ENCODE data around the gene IL21R. TPM values are rescaled to one million over a fixed set of nuclear protein-coding genes. Genes with fewer than 3 reads are reported as not detected.

IL21R gene
- total RNA-seq, 1 experiment from 2014 or later = 0.33 TPM

DNA sequence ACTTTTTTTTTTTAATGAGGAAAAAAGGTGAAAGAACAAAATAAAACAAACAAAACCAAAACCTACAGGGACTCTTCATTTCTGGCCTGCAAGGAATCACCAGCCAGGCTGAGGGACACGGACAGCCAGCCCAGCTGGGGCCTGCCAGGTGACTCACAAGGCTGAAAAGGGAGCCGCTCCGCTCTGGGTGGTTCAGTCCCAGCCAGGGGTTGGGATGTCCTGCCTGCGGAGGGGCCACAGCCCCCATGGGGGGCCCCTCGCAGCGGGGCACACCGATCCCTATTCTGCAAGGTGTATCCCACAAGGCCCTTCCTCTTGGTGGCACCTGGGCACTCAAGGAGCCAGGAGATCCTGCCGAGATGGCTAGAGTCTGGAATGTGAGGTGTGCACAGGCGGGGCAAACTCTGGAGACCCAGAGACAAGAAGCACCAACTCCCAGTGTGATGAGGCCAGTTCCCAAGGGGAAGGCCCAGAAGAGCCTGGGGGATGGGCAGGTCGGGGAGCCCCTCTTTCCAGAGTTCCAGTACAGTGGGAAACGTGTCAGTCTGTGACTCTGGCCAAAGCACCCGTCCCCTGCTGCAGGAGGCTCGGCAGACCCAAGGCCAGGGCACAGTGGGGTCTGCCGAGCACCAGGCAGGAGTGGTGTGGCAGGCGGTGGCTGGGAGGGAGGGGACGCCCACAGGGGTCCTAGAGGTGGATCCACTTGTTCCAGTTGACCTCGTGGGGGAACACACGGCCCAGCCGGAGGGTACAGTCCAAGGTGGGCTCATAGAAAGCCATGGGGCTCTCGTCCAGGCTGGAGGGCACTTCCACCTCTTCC lies 58.9 kb downstream of the IL21R start:
- no peaks in the 10 kb centered on the region for H3K9me3 ChIP-seq
- H3K4me3 ChIP-seq = no peak overlapping the region
- no peak for DNase-seq
- no peaks in the 10 kb centered on the region for H3K27me3 ChIP-seq
- H3K36me3 ChIP-seq = peaks cover 63% of the 10 kb centered on the region

DNA sequence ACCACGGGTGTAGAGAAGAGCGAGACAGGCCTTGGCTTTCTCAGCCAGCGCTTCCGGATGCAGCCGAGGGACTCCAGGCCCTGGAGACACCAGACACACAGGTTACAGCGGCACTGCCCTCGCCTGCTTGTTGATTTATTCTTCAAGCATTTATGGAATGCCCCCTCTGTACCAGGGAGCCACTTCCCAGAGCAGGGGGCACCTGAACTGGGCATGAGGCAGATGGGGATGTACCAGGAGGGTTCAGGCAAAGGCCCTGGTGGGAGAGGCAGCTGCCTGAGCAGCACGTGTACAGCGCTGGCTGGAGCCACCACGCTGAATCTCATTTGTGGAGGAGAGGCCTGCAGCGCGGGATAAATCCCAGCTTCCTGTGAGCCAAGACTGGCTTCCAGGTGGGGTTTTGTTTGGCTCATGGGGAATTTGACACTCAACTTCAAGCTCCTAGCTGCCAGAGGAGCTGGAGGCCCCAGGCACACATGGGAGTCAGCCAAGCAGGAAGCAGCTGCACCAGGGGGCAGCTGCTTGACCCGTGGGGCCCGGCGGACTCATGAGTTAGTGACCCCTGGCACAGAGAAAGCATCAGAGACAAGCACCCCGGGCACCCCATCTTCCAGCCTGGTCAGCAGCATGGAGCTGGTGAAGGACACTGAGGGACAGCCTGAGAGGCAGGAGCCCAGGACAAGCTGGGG lies 59.7 kb downstream of the IL21R start:
- Histone ChIP-seq H3K9me3 (no peaks in the 10 kb centered on the region), H3K27me3 (no peaks in the 10 kb centered on the region), H3K4me3 (no peak overlapping the region), H3K36me3 (peaks cover 71% of the 10 kb centered on the region)
- DNase-seq = no peak

DNA sequence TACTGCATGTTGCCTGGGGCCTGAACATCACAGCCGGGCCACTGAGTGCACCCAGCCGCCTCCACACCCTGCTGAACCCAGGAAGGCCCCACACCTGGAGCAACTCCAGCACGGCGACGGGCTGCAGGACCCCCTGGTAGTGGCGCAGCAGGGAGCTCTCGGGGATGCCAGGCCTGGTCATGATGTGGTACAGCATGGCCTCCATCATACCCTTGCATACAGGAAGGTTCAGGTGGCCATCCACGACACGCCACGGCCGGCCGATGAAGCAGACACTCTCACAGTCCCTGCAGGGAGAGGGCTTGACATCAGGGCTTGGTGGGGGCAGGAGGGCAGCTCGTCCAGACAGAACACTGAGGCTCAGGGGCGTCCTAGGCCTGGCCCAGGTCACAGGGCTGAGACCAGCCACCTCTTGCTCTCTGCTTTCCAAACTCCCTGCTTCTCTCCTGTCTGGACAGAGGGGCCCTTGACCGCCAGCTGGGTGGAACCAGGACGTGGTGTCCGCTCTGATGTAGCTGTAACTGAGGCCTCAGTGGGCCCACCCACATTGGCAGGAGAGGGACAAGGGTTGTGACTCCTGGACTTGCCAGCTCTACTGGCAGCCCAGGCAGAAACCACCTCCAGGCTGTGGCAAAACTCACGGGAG lies 60.3 kb downstream of the IL21R start:
- DNase-seq = no peak
- peaks cover 78% of the 10 kb centered on the region for H3K36me3 ChIP-seq
- no peaks in the 10 kb centered on the region for H3K9me3 ChIP-seq
- H3K4me3 ChIP-seq = no peak overlapping the region
- H3K27me3 ChIP-seq = no peaks in the 10 kb centered on the region

DNA sequence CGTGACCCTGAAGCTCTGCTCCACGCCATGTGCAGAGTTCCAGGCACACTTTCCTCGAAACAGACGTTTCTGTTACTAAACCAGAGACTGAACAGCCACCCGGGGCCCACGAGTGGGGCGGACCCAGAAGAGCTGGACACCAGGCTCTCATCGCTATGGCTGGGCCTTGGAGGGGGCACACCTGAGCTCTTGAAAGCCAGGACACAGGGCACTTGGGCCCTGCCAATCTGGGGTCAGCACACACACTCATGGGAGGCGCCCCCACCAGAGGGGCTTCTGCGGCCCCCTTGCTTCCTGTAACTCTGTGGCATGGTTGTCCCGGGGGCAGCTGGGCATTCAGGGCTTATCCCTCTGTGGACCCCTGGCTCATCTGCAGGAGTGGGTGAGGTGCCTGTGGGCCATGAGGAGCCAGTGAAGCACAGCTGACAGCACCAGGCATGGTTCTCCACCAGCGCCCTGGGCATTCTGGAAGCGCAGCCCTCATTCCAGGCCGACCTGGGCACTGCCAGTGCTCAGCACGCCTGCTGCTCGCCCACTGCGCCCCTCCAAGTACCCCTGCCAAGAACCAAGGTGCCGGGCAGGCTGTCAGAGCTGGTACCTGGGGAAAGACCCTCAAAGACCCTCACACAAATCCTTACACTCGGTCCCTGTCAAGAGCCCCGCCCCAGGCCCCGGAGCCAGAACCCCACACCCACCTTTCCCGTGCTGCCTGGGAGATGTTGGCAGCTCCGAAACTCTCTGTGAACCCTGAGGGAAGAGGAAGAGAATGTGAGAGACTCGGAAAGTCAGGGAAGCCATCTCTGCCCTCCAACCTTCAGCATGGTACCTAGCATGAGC lies 61.1 kb downstream of the IL21R start:
- Histone ChIP-seq H3K27me3 (no peaks in the 10 kb centered on the region), H3K4me3 (no peak overlapping the region), H3K9me3 (no peaks in the 10 kb centered on the region), H3K36me3 (peaks cover 85% of the 10 kb centered on the region)
- DNase-seq = no peak

DNA sequence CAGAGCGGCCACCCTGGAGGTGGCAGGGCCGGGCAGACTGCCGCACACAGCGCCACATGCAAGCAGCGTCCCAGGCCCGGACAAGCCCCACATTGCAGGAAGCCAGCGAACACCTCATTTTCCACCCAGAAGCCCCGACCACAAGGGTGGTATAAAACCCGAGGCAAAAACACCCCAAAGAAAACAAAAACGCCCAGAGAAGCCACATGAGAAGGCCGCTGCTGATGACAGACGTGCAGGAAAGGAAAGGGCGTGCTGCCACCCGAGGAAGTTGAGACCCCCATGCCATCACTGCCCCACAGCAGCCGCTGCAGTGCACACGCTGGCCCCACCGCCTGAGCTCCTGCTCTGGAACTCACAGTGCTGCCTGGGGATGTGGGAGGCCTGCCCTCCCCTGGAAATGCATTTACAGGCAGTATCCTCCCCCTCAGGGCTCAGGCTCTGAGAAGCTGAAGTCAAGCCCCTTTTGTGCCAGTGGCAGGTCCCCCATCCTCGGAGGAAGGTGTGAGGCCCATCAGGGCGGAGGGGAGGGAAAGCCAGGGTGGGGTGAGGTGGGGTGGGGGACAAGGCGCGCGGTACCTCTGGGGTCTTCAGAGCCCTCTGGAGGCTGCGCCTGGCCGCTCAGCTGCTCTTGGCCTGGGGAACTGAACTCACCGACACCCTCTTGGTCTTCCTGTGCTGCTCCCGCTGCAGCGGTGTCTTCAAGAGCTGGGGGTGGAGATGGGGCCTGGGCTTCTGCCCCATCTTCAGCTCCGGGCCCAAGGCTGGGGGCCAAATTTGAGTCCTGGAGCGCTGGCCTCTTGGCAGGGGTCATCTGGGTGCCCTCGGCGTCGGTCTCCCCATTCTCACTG lies 62.0 kb downstream of the IL21R start:
- no peak for DNase-seq
- Histone ChIP-seq H3K27me3 (no peaks in the 10 kb centered on the region), H3K4me3 (no peak overlapping the region), H3K9me3 (no peaks in the 10 kb centered on the region), H3K36me3 (peaks cover 92% of the 10 kb centered on the region)

DNA sequence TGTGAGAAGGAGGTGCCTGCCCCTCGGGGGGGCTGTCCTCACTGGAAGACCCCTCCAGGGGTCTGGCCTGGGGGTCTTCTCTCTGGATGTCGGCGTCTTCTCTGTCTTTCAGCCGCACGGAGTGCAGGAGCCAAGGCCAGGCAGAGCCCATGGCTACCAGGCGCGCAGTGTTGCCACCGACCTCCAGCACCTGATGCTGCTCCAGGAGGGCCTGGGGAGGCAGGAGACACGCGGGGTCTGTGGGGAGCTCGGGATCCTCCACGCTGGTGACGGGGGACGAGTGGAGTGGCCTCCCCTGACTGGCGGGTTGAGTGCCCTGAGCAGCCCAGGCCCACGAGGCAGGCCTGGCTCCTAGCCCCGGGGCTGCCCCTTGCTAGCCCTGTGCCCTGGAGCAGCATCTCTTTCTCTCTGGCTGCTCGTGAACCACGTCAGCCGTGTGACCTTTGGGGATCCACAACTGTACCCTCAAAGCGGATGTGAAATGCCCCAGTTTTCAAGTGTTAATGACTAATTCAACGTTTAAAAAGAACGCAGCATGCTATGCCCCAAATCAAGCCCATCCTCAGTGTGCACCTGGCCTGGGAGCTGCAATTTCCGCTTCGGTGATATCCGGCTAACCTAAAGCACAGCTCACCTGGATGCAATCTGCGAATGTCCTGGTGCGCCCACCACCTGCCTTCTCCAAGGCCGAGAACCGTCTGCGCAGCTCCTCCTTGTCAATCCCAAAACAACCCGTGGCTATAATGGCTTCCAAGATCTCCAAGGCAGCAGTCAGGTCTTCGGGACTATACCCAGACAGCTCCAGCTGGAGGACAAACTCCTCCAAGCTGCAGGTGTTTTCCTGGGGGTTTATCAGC lies 62.9 kb downstream of the IL21R start:
- no peak overlapping the region for H3K4me3 ChIP-seq
- H3K27me3 ChIP-seq = no peaks in the 10 kb centered on the region
- H3K36me3 ChIP-seq = peaks cover 96% of the 10 kb centered on the region
- H3K9me3 ChIP-seq = no peaks in the 10 kb centered on the region
- no peak for DNase-seq

DNA sequence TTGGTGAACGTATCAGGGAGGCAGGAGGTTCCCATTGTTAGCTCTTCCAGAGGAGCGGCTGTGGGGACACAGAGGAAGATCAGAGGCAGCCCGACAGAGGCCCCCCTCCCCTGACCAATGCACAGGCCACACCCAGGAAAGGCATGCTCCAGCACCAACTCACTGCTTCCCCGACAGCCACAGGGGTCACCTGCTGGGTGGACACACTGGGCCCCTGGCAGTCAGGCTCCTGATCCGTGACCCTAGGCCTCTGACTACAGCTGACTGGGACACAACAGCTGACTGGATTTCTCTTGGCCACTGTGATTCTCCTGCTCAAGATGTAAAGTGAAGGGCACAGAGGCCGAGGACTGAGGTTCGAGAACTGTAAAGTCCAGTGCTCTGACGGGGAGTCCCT lies 63.5 kb downstream of the IL21R start:
- Histone ChIP-seq H3K9me3 (no peaks in the 10 kb centered on the region), H3K27me3 (no peaks in the 10 kb centered on the region), H3K36me3 (peaks cover 98% of the 10 kb centered on the region), H3K4me3 (no peak overlapping the region)
- DNase-seq = no peak

DNA sequence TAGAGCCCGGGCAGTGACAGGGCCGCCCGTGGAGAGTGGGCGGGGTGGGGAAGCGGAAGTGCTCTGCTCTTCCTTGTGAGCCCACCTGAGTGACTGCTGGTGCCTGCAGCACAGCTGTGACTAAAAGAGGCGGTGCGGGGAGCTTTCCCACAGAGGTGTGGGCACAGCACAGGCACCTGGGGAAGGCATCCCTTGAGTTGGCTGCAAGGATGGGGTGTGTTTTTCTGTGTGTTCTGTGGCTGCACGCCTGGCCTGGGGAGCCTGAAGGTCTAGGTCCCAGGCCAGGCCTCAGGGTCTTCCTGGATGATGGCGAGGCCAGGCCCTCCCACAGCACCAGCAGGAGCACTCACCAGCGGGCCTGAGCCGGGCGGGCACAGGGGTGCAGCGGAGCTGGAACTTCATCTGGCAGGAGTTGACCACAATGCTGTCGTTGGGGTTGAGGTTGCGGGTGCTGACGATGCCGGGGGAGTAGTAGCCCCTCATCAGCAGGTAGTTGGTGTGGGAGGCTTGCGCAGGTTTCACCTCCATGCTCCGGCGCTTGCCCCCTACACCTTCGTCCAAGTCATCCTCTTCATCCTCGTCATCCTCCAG lies 67.1 kb downstream of the IL21R start:
- DNase-seq = no peak
- H3K27me3 ChIP-seq = no peaks in the 10 kb centered on the region
- H3K36me3 ChIP-seq = peaks cover 94% of the 10 kb centered on the region
- H3K4me3 ChIP-seq = no peak overlapping the region
- H3K9me3 ChIP-seq = no peaks in the 10 kb centered on the region

DNA sequence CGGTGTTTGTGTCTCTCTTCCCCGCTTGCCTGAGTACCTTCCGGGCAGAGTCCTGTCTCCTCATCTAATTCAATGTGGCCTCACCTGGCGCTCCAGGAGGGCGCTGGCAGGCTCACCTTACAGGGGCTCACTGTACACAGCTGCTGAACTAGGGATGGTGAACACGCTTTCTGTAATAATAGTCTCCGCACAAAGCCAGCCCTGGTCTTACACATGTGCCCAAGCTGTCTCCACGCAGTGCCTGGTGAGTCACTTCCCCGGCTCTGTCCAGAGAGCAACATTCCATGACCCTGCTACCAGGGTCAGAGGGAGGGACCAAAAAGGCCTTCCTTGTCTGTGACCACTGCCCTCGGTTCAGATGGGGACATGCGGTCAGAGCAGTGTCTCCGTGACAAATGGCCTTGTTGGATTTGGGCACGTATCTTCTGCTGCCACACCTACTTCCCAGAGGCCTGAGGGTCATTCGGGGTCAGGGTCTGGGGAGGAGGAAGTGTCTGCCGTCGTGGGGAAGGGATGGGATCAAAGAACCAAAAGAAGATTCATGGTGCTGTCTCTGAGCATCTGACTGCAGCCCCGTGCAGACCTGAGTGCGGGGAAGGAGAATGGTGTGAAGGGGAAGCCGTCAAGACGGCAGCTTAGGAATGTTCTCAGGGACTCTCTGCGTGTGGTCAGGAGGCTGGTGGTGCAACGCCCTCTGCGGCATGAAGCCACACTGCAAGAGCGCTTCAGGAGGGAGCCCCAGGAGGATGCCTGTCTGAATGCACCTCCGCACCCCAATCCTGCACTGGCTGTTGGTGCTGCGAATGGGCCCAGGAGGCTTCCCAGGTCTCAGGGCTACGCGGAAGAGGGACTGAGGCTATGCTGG lies 68.8 kb downstream of the IL21R start:
- Histone ChIP-seq H3K9me3 (no peaks in the 10 kb centered on the region), H3K36me3 (peaks cover 94% of the 10 kb centered on the region), H3K4me3 (no peak overlapping the region), H3K27me3 (no peaks in the 10 kb centered on the region)
- DNase-seq = peak; percentile 36

DNA sequence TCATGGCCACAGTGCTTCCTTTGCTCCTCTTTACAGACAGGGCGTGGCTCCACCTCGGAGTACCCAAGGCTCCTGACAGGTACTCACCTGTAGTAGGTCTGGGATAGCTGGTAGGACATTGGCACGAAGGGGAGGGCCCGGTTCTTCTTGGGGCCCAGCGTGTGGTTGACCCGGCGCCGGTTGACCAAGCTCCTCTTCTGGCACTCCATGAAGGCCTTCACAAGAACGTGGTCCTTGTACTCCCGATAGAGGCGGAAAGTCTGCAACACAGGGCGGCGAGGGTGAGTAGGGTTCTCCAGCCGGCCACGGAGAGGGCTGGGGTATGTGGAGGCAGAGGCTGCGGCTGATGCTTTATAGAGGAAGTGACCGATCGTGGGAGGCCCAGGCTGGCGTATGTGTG lies 69.7 kb downstream of the IL21R start:
- DNase-seq = no peak
- peaks cover 94% of the 10 kb centered on the region for H3K36me3 ChIP-seq
- H3K27me3 ChIP-seq = no peaks in the 10 kb centered on the region
- H3K4me3 ChIP-seq = no peak overlapping the region
- H3K9me3 ChIP-seq = no peaks in the 10 kb centered on the region

DNA sequence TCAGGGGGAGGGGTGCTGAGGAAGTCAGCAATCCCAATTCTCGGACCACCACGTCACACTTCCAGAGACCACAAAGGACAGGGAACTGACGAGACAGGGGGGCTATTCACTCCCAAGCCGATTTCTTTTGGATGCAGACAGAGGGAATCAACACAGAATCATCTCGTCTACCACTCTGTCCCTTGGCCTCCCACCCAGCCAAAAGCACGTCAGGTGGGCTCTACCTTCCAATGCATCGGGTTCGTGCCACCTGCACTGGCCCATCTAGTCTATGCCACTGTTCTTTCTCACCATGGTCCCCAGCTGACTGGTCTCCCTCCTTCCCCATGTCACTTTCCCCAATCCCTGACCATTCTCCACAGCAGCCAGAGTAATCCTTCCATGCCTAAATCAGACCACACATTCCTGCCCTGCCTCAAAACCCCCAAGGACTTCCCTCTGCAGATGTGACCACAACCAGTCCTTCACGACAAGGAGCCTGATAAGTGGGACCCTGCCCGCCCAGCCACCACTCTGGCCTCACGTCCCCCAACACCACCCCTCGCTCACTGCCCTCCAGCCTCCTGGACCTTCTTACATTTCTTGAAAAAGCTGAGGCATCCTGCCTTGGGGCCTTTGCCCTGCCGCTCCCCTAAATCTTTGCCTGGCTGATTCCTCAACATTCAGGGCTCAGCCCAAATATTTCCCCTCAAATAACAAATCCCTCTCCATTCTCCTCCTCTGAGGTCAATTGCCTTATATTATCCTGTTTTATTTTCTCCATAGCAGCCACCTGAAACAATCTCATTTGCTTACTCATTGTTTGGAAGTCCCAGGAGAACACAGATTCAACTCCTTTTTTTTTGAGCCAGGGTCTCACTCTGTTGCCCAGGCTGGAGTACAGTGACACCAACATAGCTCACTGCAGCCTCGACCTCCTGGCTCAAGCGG lies 70.4 kb downstream of the IL21R start:
- no peaks in the 10 kb centered on the region for H3K27me3 ChIP-seq
- peaks cover 94% of the 10 kb centered on the region for H3K36me3 ChIP-seq
- H3K4me3 ChIP-seq = no peak overlapping the region
- H3K9me3 ChIP-seq = no peaks in the 10 kb centered on the region
- no peak for DNase-seq

DNA sequence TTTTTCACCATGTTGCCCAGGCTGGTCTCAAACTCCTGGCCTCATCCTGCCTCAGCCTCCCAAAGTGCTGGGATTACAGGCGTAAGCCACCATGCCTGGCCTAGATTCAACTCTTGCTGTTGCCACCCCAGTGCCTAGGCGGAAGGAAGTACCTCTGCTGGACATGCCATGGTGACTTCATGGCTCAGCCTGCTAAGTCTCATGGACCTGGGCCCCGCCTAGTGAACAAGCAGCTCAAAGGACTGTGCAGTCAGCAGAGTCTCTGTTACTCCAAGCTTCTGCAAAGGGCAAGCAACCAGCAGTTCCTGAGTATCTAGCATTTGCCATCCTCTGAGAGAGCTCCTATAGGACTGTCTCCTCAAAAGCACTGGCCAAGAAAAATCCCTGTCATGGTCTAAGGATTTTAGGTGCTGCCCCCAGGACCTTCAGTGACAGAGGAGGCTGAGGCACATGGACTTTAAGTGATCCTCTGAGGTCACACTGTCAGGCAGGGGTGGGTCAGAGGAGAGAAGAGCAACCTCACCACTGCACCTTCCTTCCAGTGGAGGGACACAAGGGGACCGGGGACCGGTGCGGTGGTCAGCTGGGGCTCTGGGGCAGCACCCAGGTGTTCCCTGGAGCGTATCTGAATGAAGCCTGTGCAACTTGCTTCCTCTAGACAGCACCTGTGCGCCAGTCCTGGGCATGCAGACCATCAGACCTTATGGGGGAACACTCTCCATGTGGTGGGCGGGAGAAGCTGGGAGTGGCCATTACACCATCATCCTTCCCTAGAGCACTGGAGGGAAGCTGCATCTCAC lies 71.3 kb downstream of the IL21R start:
- Histone ChIP-seq H3K36me3 (peaks cover 92% of the 10 kb centered on the region), H3K27me3 (no peaks in the 10 kb centered on the region), H3K4me3 (no peak overlapping the region), H3K9me3 (no peaks in the 10 kb centered on the region)
- DNase-seq = no peak

Measured in MG63 (cell line).